Breast epithelium (tissue), 4 donors: ENCODE measurements around the gene SF3B2. TPM values are rescaled to one million over a fixed set of nuclear protein-coding genes. Genes with fewer than 3 reads are reported as not detected.
"Not testable (repeated sequence)": the region's sequence is repeated elsewhere in the genome, so short reads cannot be mapped to it uniquely, and the experiment has no call there.

ENCODE experiments used
- DNase-seq, 2 donors: peaks; one replicate each; pipeline ENCODE4 v3.0.0-alpha.2; 2019; ENCODE audit warnings: low spot score in 2 of 2
- H3K27ac ChIP-seq, 2 donors: fragments of 200-600 bp; sonication (generic) in 1 of 2; one replicate each; pipeline ENCODE4 v1.5.1; 2016 to 2019; ENCODE audit warnings: mild to moderate bottlenecking in 1 of 2
- H3K27me3 ChIP-seq, 2 donors: fragments of 200-600 bp; sonication (generic) in 1 of 2; one replicate each; pipeline versions ENCODE4 v1.5.1 to v1.6.0; 2017 to 2019; ENCODE audit warnings: control low read depth in 1 of 2, mild to moderate bottlenecking in 1 of 2
- H3K36me3 ChIP-seq: fragments of 200-600 bp; one replicate; pipeline ENCODE4 v1.5.1; 2019
- H3K4me1 ChIP-seq, 2 donors: fragments of 200-600 bp; sonication (generic); one replicate each; pipeline ENCODE4 v1.5.1; 2016 to 2019; ENCODE audit warnings: control low read depth in 1 of 2
- H3K4me3 ChIP-seq, 3 donors: fragments of 200-600 bp; sonication (generic); 1 replicate in 2 of 3; 2 replicates in 1 of 3; pipeline ENCODE4 v1.5.1; 2016 to 2019; ENCODE audit warnings: mild to moderate bottlenecking in 3 of 3, moderate library complexity in 2 of 3
- H3K9me3 ChIP-seq, 2 donors: fragments of 200-600 bp; sonication (generic) in 1 of 2; one replicate each; pipeline ENCODE4 v1.5.1; 2016 to 2019; ENCODE audit warnings: control low read depth in 1 of 2
- CTCF ChIP-seq, 3 donors: fragments of 450-650 bp; IDR thresholded peaks; one replicate each; pipeline ENCODE4 v1.5.1; 2016 to 2017; ENCODE audit warnings: antibody characterized with exemption in 3 of 3, mild to moderate bottlenecking in 3 of 3, moderate library complexity in 3 of 3
- POLR2A ChIP-seq: fragments of 450-650 bp; IDR thresholded peaks from one replicate; pipeline ENCODE4 v1.6.1; 2016; ENCODE audit warnings: antibody characterized with exemption, mild to moderate bottlenecking, moderate library complexity
- POLR2AphosphoS5 ChIP-seq, 3 donors: sonication (generic); formaldehyde crosslinking; IDR thresholded peaks; one replicate each; pipeline ENCODE4 v1.6.1; 2017; ENCODE audit warnings: antibody characterized with exemption in 3 of 3
- intact Hi-C: fragments of 100-400 bp; cut with DNase I; formaldehyde crosslinking; loops from one replicate; pipeline ENCODE4 v1.15.1; 2023; ENCODE audit warnings: low total_unique reads
- total RNA-seq, 3 donors: library from RNA; depleted of rRNA; stranded (reverse); fragments of >200 nt; gene quantifications; one replicate each; pipeline ENCODE4 v1.1.0, GENCODE V29; 2016

Gene SF3B2
- total RNA-seq, 3 donors from 2014 or later: 144 to 163 (median 154) TPM

- intact Hi-C loops: no loop called here
- H3K4me3 ChIP-seq: no peak overlapping the region
- DNase-seq: no peak
- peak overlapping the region in 1 of 2 donors; percentile 10 for H3K27ac ChIP-seq
- no peaks in the 10 kb centered on the region for H3K27me3 ChIP-seq
- TF ChIP-seq POLR2AphosphoS5 (IDR thresholded peaks at IDR 0.05) (no peak), POLR2A (no peak), CTCF (IDR thresholded peaks at IDR 0.05) (no peak)
- no peaks in the 10 kb centered on the region for H3K36me3 ChIP-seq
- H3K9me3 ChIP-seq: no peaks in the 10 kb centered on the region
- H3K4me1 ChIP-seq: peaks cover 0 to 4% of the 10 kb centered on the region in 2 donors
Measured at GRCh38 chr11:66006134-66006890, 45.9 kb upstream of the SF3B2 start.

GRCh38 chr11:66006891-66007176 is 45.3 kb upstream of the SF3B2 start:
- no peak for TF ChIP-seq POLR2AphosphoS5 (IDR thresholded peaks at IDR 0.05)
- TF ChIP-seq POLR2A: no peak
- no peak for TF ChIP-seq CTCF (IDR thresholded peaks at IDR 0.05)
- H3K9me3 ChIP-seq: no peaks in the 10 kb centered on the region
- H3K4me1 ChIP-seq: peaks cover 0 to 8% of the 10 kb centered on the region in 2 donors
- H3K27me3 ChIP-seq: no peaks in the 10 kb centered on the region
- intact Hi-C loops: no loop called here
- no peak overlapping the region for H3K4me3 ChIP-seq
- DNase-seq: no peak
- peak overlapping the region; percentile 10 to 23 for H3K27ac ChIP-seq
- H3K36me3 ChIP-seq: no peaks in the 10 kb centered on the region

- no peaks in the 10 kb centered on the region for H3K9me3 ChIP-seq
- DNase-seq: no peak
- H3K4me3 ChIP-seq: no peak overlapping the region
- peaks cover 0 to 11% of the 10 kb centered on the region in 2 donors for H3K4me1 ChIP-seq
- H3K27me3 ChIP-seq: no peaks in the 10 kb centered on the region
- intact Hi-C loops: no loop called here
- TF ChIP-seq CTCF (IDR thresholded peaks at IDR 0.05) (no peak), POLR2A (no peak), POLR2AphosphoS5 (IDR thresholded peaks at IDR 0.05) (no peak)
- H3K27ac ChIP-seq: peak overlapping the region; percentile 10 to 23
- no peaks in the 10 kb centered on the region for H3K36me3 ChIP-seq
Measured at GRCh38 chr11:66007201-66007634, 44.9 kb upstream of the SF3B2 start.

- Histone ChIP-seq H3K4me3 (no peak overlapping the region), H3K27ac (peak overlapping the region in 1 of 2 donors; percentile 52), H3K36me3 (no peaks in the 10 kb centered on the region), H3K27me3 (peaks cover 0 to 4% of the 10 kb centered on the region in 2 donors), H3K4me1 (peaks cover 0 to 13% of the 10 kb centered on the region in 2 donors), H3K9me3 (no peaks in the 10 kb centered on the region)
- intact Hi-C loops: no loop called here
- no peak for DNase-seq
- no peak for TF ChIP-seq CTCF (IDR thresholded peaks at IDR 0.05)
- no peak for TF ChIP-seq POLR2A
- TF ChIP-seq POLR2AphosphoS5 (IDR thresholded peaks at IDR 0.05): no peak
Measured at GRCh38 chr11:66008095-66008467, 44.1 kb upstream of the SF3B2 start.

- no peaks in the 10 kb centered on the region for H3K9me3 ChIP-seq
- no peaks in the 10 kb centered on the region for H3K36me3 ChIP-seq
- H3K4me1 ChIP-seq: peaks cover 0 to 10% of the 10 kb centered on the region in 2 donors
- H3K27ac ChIP-seq: peak overlapping the region in 1 of 2 donors; percentile 52
- TF ChIP-seq CTCF (IDR thresholded peaks at IDR 0.05): no peak
- no peak for TF ChIP-seq POLR2AphosphoS5 (IDR thresholded peaks at IDR 0.05)
- no peak for TF ChIP-seq POLR2A
- no peak for DNase-seq
- no peak overlapping the region for H3K4me3 ChIP-seq
- intact Hi-C loops: no loop called here
- H3K27me3 ChIP-seq: peaks cover 0 to 6% of the 10 kb centered on the region in 2 donors
Measured at GRCh38 chr11:66008468-66009101, 43.6 kb upstream of the SF3B2 start.

GRCh38 chr11:66010036-66010435 is 42.1 kb upstream of the SF3B2 start:
- H3K27ac ChIP-seq, H3K27me3 ChIP-seq, H3K36me3 ChIP-seq, intact Hi-C loops, H3K4me3 ChIP-seq, DNase-seq, H3K4me1 ChIP-seq, H3K9me3 ChIP-seq: not testable (repeated sequence)
